ENCODE data around the gene ATL2.
"Not testable (repeated sequence)": the region's sequence is repeated elsewhere in the genome, so short reads cannot be mapped to it uniquely, and the experiment has no call there.

Gene ATL2

GRCh38 chr2:38277245-38278116 is 99.6 kb downstream of the ATL2 start:
- DNase-seq (ENCODE audit: extremely low read depth in 1 of 2, low read depth in 1 of 2) = no peak

- DNase-seq (ENCODE audit: extremely low read depth in 1 of 2, low read depth in 1 of 2) = no peak
Observed at GRCh38 chr2:38274286-38275276, 102.5 kb downstream of the ATL2 start.

GRCh38 chr2:38271697-38272096 is 105.4 kb downstream of the ATL2 start:
- no peak for DNase-seq (ENCODE audit: extremely low read depth in 1 of 2, low read depth in 1 of 2)

- DNase-seq (ENCODE audit: extremely low read depth in 1 of 2, low read depth in 1 of 2) = no peak
Observed at GRCh38 chr2:38269421-38269820, 107.7 kb downstream of the ATL2 start.

- DNase-seq (ENCODE audit: extremely low read depth in 1 of 2, low read depth in 1 of 2) = no peak
Observed at GRCh38 chr2:38268691-38269327, 108.3 kb downstream of the ATL2 start.

- DNase-seq (ENCODE audit: extremely low read depth in 1 of 2, low read depth in 1 of 2) = no peak
Observed at GRCh38 chr2:38268001-38268400, 109.1 kb downstream of the ATL2 start.

- no peak for DNase-seq (ENCODE audit: extremely low read depth in 1 of 2, low read depth in 1 of 2)
Observed at GRCh38 chr2:38267270-38267925, 109.7 kb downstream of the ATL2 start.

GRCh38 chr2:38266382-38267061 is 110.6 kb downstream of the ATL2 start:
- no peak for DNase-seq (ENCODE audit: extremely low read depth in 1 of 2, low read depth in 1 of 2)

GRCh38 chr2:38265461-38265860 is 111.6 kb downstream of the ATL2 start:
- no peak for DNase-seq (ENCODE audit: extremely low read depth in 1 of 2, low read depth in 1 of 2)

GRCh38 chr2:38264396-38265221 is 112.5 kb downstream of the ATL2 start:
- DNase-seq (ENCODE audit: extremely low read depth in 1 of 2, low read depth in 1 of 2) = no peak

- no peak for DNase-seq (ENCODE audit: extremely low read depth in 1 of 2, low read depth in 1 of 2)
Observed at GRCh38 chr2:38263293-38263692, 113.8 kb downstream of the ATL2 start.

GRCh38 chr2:38262069-38262871 is 114.8 kb downstream of the ATL2 start:
- DNase-seq (ENCODE audit: extremely low read depth in 1 of 2, low read depth in 1 of 2) = no peak

- no peak for DNase-seq (ENCODE audit: extremely low read depth in 1 of 2, low read depth in 1 of 2)
Observed at GRCh38 chr2:38261569-38262068, 115.5 kb downstream of the ATL2 start.

- DNase-seq (ENCODE audit: extremely low read depth in 1 of 2, low read depth in 1 of 2) = no peak
Observed at GRCh38 chr2:38260972-38261371, 116.1 kb downstream of the ATL2 start.

- no peak for DNase-seq (ENCODE audit: extremely low read depth in 1 of 2, low read depth in 1 of 2)
Observed at GRCh38 chr2:38260469-38260868, 116.6 kb downstream of the ATL2 start.

GRCh38 chr2:38259311-38259710 is 117.8 kb downstream of the ATL2 start:
- DNase-seq (ENCODE audit: extremely low read depth in 1 of 2, low read depth in 1 of 2) = no peak

GRCh38 chr2:38257680-38258079 is 119.4 kb downstream of the ATL2 start:
- not testable (repeated sequence) for DNase-seq (ENCODE audit: extremely low read depth in 1 of 2, low read depth in 1 of 2)

- no peak for DNase-seq (ENCODE audit: extremely low read depth in 1 of 2, low read depth in 1 of 2)
Observed at GRCh38 chr2:38256610-38257009, 120.5 kb downstream of the ATL2 start.
